Measurements from ENCODE around the gene KCNIP1.

DNA sequence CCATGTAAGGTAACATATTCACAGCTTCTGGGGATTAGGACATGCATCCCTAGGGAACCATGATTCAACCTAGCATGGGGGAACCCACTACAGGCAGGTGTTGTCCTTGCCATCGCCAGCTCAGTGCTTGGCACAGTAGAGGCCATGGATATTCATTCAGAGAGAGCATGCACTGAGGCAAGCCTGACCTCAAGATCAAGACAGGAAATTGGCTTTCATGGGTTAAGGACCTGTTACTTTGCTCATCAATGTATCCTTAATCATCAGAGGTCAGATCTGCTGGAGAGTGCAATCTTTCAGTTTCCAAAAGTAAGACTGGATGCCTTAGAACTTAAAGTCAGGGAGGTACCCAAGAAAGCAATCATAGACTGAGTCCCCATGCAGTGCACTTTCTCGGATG is 84.0 kb downstream of the KCNIP1 start:
- TF ChIP-seq CTCF (conservative IDR thresholded peaks at IDR 0.05; ENCODE audit: low read depth, low read length) = no peak
- no peak for TF ChIP-seq EZH2phosphoT487 (IDR thresholded peaks at IDR 0.05; ENCODE audit: borderline replicate concordance, low read length)
- no peak for TF ChIP-seq EZH2 (IDR thresholded peaks at IDR 0.05; ENCODE audit: low read length, unreplicated experiment)

All from PC-3 (cell line).